HG02870 (cell line): Measurements from ENCODE around the gene IPPK.

ENCODE experiments used
- ATAC-seq: cut with Tn5 transposase; IDR thresholded peaks from one replicate; pipeline ENCODE4 v1.9.1; 2021; ENCODE audit warnings: mild to moderate bottlenecking, moderate library complexity; ENCODE audit not compliant: unreplicated experiment

Gene IPPK

GRCh38 chr9:92696619-92697018 lies 26.7 kb upstream of the IPPK start:
- no peak for ATAC-seq

- no peak for ATAC-seq
These were observed 17.0 kb upstream of the IPPK start for GRCh38 chr9:92686954-92687353.

- ATAC-seq, result no peak
These were observed 15.1 kb upstream of the IPPK start for GRCh38 chr9:92685022-92685421.

GRCh38 chr9:92682269-92682668 lies 12.3 kb upstream of the IPPK start:
- ATAC-seq, result no peak

- no peak for ATAC-seq
These were observed 10.5 kb upstream of the IPPK start for GRCh38 chr9:92680166-92681119.

GRCh38 chr9:92679413-92680165 lies 9.7 kb upstream of the IPPK start:
- no peak for ATAC-seq

- ATAC-seq, result no peak
These were observed 1.4 kb upstream of the IPPK start for GRCh38 chr9:92671323-92671722.

- ATAC-seq, result no peak
These were observed 423 bp downstream of the IPPK start for GRCh38 chr9:92669527-92669889.

- ATAC-seq, result no peak
These were observed 995 bp downstream of the IPPK start for GRCh38 chr9:92668746-92669526.

- ATAC-seq, result no peak
These were observed 2.9 kb downstream of the IPPK start for GRCh38 chr9:92666912-92667532.

- no peak for ATAC-seq
These were observed 3.7 kb downstream of the IPPK start for GRCh38 chr9:92666236-92666635.

- no peak for ATAC-seq
These were observed 4.1 kb downstream of the IPPK start for GRCh38 chr9:92665836-92666235.

- peak; percentile 51 for ATAC-seq
These were observed 5.4 kb downstream of the IPPK start for GRCh38 chr9:92664394-92665152.

GRCh38 chr9:92663951-92664350 lies 6.0 kb downstream of the IPPK start:
- no peak for ATAC-seq

GRCh38 chr9:92663126-92663525 lies 6.8 kb downstream of the IPPK start:
- ATAC-seq, result no peak

GRCh38 chr9:92661743-92662142 lies 8.2 kb downstream of the IPPK start:
- no peak for ATAC-seq

- no peak for ATAC-seq
These were observed 8.8 kb downstream of the IPPK start for GRCh38 chr9:92661127-92661526.

- no peak for ATAC-seq
These were observed 9.7 kb downstream of the IPPK start for GRCh38 chr9:92660266-92660665.

- ATAC-seq, result no peak
These were observed 10.3 kb downstream of the IPPK start for GRCh38 chr9:92659601-92660000.

- ATAC-seq, result no peak
These were observed 11.3 kb downstream of the IPPK start for GRCh38 chr9:92658611-92659010.
